Measurements from ENCODE around the gene MAP2K2.

MAP2K2 gene

GRCh38 chr19:4096049-4096892, 27.7 kb downstream of the MAP2K2 start:
- DNase-seq (ENCODE audit: insufficient read length, low spot score) (no peak), FAIRE-seq (no peak)
- TF ChIP-seq, protein P1, sequence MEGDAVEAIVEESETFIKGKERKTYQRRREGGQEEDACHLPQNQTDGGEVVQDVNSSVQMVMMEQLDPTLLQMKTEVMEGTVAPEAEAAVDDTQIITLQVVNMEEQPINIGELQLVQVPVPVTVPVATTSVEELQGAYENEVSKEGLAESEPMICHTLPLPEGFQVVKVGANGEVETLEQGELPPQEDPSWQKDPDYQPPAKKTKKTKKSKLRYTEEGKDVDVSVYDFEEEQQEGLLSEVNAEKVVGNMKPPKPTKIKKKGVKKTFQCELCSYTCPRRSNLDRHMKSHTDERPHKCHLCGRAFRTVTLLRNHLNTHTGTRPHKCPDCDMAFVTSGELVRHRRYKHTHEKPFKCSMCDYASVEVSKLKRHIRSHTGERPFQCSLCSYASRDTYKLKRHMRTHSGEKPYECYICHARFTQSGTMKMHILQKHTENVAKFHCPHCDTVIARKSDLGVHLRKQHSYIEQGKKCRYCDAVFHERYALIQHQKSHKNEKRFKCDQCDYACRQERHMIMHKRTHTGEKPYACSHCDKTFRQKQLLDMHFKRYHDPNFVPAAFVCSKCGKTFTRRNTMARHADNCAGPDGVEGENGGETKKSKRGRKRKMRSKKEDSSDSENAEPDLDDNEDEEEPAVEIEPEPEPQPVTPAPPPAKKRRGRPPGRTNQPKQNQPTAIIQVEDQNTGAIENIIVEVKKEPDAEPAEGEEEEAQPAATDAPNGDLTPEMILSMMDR (IDR thresholded peaks at IDR 0.05; ENCODE audit: insufficient read depth, missing control alignments): no peak

- no peak for DNase-seq (ENCODE audit: insufficient read length, low spot score)
- no peak for FAIRE-seq
- TF ChIP-seq, protein P1 (IDR thresholded peaks at IDR 0.05; ENCODE audit: insufficient read depth, missing control alignments): no peak
These were observed 28.5 kb downstream of the MAP2K2 start for GRCh38 chr19:4095488-4095844.

- DNase-seq (ENCODE audit: insufficient read length, low spot score) (no peak), FAIRE-seq (no peak)
- TF ChIP-seq, protein P1 (IDR thresholded peaks at IDR 0.05; ENCODE audit: insufficient read depth, missing control alignments): no peak
These were observed 29.0 kb downstream of the MAP2K2 start for GRCh38 chr19:4094761-4095487.

DNA sequence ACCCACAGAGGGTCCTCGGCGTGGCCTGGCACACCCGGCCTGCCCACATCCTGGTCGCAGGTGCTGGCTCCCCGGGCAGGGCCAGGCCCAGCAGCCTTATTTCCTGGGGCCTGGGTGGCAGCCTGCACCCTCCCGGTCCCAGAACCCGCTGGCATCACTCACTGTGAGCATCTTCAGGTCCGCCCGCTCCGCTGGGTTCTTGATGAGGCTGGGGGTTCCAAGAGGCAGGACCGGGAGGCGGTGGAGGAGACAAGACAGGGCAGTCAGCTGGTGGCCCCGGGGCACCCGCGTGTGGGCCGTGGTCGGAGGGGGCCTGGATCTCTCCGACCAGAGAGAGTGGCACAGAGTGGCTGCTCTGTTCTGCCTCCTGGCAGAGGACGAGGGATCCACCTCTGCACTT, 29.6 kb downstream of the MAP2K2 start:
- FAIRE-seq (no peak), DNase-seq (ENCODE audit: insufficient read length, low spot score) (no peak)
- TF ChIP-seq, protein P1 (IDR thresholded peaks at IDR 0.05; ENCODE audit: insufficient read depth, missing control alignments): no peak

GRCh38 chr19:4093643-4094175, 30.2 kb downstream of the MAP2K2 start:
- no peak for FAIRE-seq

GRCh38 chr19:4090356-4091220, 33.3 kb downstream of the MAP2K2 start:
- DNase-seq (ENCODE audit: insufficient read length, low spot score): no peak

More at GRCh38 chr19:4093643-4094175, 30.2 kb downstream of the MAP2K2 start:
- DNase-seq (ENCODE audit: insufficient read length, low spot score): no peak
- TF ChIP-seq, protein P1 (IDR thresholded peaks at IDR 0.05; ENCODE audit: insufficient read depth, missing control alignments): no peak

More at GRCh38 chr19:4090356-4091220, 33.3 kb downstream of the MAP2K2 start:
- TF ChIP-seq, protein P1 (IDR thresholded peaks at IDR 0.05; ENCODE audit: insufficient read depth, missing control alignments): no peak
- FAIRE-seq: no peak
